GM10266 (cell line): ENCODE data around the gene NDUFA13.

Experiments
- DNase-seq: peaks from one replicate; pipeline ENCODE4 v3.0.0; 2012; ENCODE audit errors: extremely low spot score
- CTCF ChIP-seq: IDR thresholded peaks from 2 replicates; pipeline ENCODE4 v1.5.1; 2012; ENCODE audit warnings: mild to moderate bottlenecking, low read depth; ENCODE audit not compliant: control insufficient read depth, insufficient read depth; ENCODE audit errors: missing control alignments

NDUFA13 gene

GRCh38 chr19:19492026-19492610 lies 23.9 kb upstream of the NDUFA13 start:
- DNase-seq, result no peak
- TF ChIP-seq CTCF, result no peak

GRCh38 chr19:19493841-19494546 lies 22.0 kb upstream of the NDUFA13 start:
- TF ChIP-seq CTCF, result no peak

GRCh38 chr19:19495614-19496603 lies 20.1 kb upstream of the NDUFA13 start:
- DNase-seq, result no peak
- TF ChIP-seq CTCF, result no peak

More at GRCh38 chr19:19493841-19494546, 22.0 kb upstream of the NDUFA13 start:
- no peak for DNase-seq

GRCh38 chr19:19498255-19498991 lies 17.6 kb upstream of the NDUFA13 start:
- no peak for DNase-seq
- no peak for TF ChIP-seq CTCF

- no peak for DNase-seq
- TF ChIP-seq CTCF, result no peak
Observed at GRCh38 chr19:19499272-19499995, 16.6 kb upstream of the NDUFA13 start.

- TF ChIP-seq CTCF, result no peak
- DNase-seq, result no peak
Observed at GRCh38 chr19:19500975-19501644, 14.9 kb upstream of the NDUFA13 start.
